ENCODE results near the gene OSBPL2.

The OSBPL2 gene

GRCh38 chr20:62195736-62196135, 42.6 kb upstream of the OSBPL2 start:
- no peak overlapping the region for H3K4me3 ChIP-seq (ENCODE audit: low read depth, low read length)
- TF ChIP-seq CTCF (IDR thresholded peaks at IDR 0.05; ENCODE audit: insufficient read depth, low read depth, low read length, missing control alignments), result no peak
- DNase-seq (ENCODE audit: low read depth), result no peak

GRCh38 chr20:62196286-62196685, 42.0 kb upstream of the OSBPL2 start:
- H3K4me3 ChIP-seq (ENCODE audit: low read depth, low read length), result no peak overlapping the region
- no peak for DNase-seq (ENCODE audit: low read depth)
- no peak for TF ChIP-seq CTCF (IDR thresholded peaks at IDR 0.05; ENCODE audit: insufficient read depth, low read depth, low read length, missing control alignments)

DNA sequence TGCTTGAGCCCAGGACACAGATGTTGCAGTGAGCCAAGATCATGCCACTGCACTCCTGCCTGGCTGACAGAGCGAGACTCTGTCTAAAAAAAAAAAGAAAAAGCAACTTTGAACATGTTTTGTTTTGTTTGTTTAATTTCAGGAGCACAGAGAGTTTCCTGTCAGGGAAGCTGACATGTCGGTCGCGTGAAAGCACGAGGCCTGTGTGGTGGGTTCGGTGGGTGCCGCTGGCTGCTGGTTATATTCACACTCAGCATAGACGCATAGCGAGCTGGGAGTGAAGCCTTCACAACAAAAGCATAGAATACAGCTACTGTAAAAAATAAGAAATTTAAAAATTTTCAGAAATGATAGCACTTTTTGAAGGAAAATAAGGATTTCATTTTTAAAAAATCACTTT, 41.0 kb upstream of the OSBPL2 start:
- TF ChIP-seq CTCF (IDR thresholded peaks at IDR 0.05; ENCODE audit: insufficient read depth, low read depth, low read length, missing control alignments), result no peak
- H3K4me3 ChIP-seq (ENCODE audit: low read depth, low read length), result no peak overlapping the region
- DNase-seq (ENCODE audit: low read depth), result no peak

DNA sequence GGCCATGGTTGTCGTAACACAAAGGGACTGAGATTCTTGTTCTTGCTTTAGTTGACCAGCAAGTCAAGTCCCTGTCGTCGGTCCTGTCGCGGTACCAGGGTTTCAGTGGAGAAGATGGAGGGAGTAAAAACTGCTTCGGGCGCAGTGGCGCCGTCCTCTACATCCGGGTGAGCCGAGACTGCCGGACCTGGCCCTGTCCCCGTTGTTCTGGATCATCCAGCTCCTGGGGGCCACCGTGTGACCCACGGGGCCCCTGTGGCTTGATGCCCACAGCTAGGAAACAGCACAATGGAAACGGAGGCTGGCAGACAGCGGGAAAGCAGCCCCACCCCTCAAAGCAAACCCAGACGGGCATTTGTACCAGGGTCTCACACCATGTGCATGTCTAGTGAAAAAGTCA, 40.5 kb upstream of the OSBPL2 start:
- H3K4me3 ChIP-seq (ENCODE audit: low read depth, low read length), result no peak overlapping the region
- DNase-seq (ENCODE audit: low read depth), result no peak
- no peak for TF ChIP-seq CTCF (IDR thresholded peaks at IDR 0.05; ENCODE audit: insufficient read depth, low read depth, low read length, missing control alignments)

DNA sequence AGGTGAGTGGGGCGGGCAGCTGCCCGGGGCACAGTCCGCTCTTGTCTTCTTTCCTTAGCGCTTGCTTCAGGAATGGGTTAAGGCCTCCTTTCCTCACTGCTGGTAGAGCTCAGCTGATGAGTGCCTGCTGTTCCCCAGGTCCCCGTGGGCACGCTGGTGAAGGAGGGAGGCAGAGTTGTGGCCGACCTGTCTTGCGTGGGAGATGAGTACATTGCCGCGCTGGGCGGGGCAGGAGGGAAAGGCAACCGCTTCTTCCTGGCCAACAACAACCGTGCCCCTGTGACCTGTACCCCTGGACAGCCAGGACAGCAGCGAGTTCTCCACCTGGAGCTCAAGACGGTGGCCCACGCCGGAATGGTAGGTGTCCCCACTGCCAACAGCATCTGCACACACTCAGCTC, 39.8 kb upstream of the OSBPL2 start:
- no peak for TF ChIP-seq CTCF (IDR thresholded peaks at IDR 0.05; ENCODE audit: insufficient read depth, low read depth, low read length, missing control alignments)
- no peak for DNase-seq (ENCODE audit: low read depth)
- no peak overlapping the region for H3K4me3 ChIP-seq (ENCODE audit: low read depth, low read length)

- no peak for TF ChIP-seq CTCF (IDR thresholded peaks at IDR 0.05; ENCODE audit: insufficient read depth, low read depth, low read length, missing control alignments)
- DNase-seq (ENCODE audit: low read depth), result no peak
Observed at GRCh38 chr20:62198931-62199330, 39.4 kb upstream of the OSBPL2 start.

DNA sequence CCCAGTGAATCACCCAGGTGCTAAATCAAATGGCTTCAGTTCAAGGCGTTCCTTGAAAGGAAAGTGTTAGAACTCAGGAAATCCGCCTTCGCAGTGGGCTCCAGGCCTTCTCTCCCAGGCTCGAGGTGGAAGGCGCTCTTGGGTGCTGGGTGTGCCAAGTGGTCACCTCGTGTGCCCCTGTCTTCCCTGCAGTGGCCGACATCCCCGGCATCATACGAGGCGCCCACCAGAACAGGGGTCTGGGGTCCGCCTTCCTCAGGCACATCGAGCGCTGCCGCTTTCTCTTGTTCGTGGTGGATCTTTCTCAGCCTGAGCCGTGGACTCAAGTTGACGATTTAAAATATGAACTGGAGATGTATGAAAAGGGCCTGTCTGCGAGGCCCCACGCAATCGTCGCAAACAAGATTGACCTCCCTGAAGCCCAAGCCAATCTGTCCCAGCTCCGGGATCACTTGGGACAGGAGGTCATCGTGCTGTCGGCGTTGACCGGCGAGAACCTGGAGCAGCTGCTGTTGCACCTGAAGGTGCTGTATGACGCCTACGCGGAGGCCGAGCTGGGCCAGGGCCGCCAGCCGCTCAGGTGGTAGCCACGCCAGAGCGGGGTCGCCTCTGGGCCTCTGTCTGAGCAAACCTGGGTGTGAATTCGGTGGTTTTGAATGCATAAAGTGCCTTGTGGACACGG, 37.7 kb upstream of the OSBPL2 start:
- no peak for TF ChIP-seq CTCF (IDR thresholded peaks at IDR 0.05; ENCODE audit: insufficient read depth, low read depth, low read length, missing control alignments)
- H3K4me3 ChIP-seq (ENCODE audit: low read depth, low read length), result no peak overlapping the region
- DNase-seq (ENCODE audit: low read depth), result no peak

More at GRCh38 chr20:62198931-62199330, 39.4 kb upstream of the OSBPL2 start:
- H3K4me3 ChIP-seq (ENCODE audit: low read depth, low read length), result no peak overlapping the region

All from GM12865 (cell line).